NCI-H526 treated with DMSO at 0.1 percent for 48 hours (cell line): ENCODE results near the gene ZNF621.
A peak's percentile ranks its signal among the peaks of the same experiment; 100 is the strongest.
"Not testable (repeated sequence)": the region's sequence is repeated elsewhere in the genome, so short reads cannot be mapped to it uniquely, and the experiment has no call there.

Experiments
- DNase-seq: peaks from one replicate; lab custom pipeline; 2025; lab: John Stamatoyannopoulos, UW

Gene ZNF621

DNA sequence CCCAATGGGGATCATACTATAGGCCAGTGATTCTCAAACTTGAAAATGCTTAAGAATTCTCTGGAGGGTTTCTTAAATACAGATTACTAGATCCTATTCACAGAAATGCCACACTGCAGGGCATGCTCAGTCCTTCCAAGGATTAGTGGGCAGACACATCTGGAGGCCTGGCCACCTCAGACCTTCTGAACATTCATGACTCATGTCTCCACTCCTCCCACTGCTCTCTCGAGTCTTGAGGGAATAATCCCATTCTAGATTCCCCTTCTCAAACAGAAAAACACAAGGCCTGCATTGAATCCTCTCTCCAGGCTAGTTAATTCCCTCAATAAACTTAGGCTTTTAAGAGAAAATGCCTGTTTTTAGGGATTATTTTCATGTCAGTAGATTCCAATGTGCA, 22.1 kb downstream of the ZNF621 start:
- no peak for DNase-seq

DNA sequence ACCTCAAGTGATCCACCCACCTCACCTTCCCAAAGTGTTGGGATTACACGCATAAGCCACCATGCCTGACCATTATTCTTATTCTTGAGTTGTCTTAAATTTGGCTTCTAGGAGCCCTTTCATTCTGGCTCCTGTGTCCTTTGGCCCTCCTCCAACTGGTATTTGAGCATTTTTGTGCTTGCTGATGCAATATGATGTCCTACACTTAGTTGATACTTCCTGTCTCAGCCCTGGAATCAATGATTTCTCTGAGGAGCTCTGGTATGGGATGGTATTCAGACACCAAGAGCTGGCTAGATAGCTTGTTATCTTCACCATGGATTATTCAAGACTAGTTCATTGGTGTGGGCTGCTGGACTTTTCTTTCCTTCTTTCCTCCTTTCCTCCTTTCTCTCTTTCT, 25.4 kb downstream of the ZNF621 start:
- DNase-seq, result no peak

GRCh38 chr3:40557575-40558161, 32.9 kb downstream of the ZNF621 start:
- DNase-seq, result no peak

GRCh38 chr3:40562482-40562881, 37.7 kb downstream of the ZNF621 start:
- not testable (repeated sequence) for DNase-seq

- not testable (repeated sequence) for DNase-seq
Measured at GRCh38 chr3:40565629-40566028, 40.9 kb downstream of the ZNF621 start.

- no peak for DNase-seq
Measured at GRCh38 chr3:40566694-40567093, 41.9 kb downstream of the ZNF621 start.

DNA sequence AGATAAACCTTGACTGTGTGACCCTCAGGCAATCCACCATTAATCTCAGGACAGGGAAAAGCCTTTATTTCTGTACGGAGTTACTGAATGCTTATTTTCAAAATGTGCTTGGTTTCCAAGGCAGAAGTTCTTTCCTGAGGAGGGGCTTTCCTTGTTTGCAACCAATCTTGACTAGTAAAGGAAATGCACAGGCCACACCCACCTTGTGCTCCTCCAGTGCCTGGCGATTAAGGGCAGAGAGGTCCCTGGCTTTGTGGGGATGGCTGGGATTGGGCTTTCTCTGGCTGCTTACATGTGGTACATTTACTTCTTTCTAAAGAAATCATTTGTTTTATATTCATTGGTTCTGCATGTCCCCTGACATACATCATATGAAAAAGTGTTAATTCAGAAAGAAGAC, 47.8 kb downstream of the ZNF621 start:
- no peak for DNase-seq

- DNase-seq, result no peak
Measured at GRCh38 chr3:40574050-40574449, 49.3 kb downstream of the ZNF621 start.

GRCh38 chr3:40574661-40575060, 49.9 kb downstream of the ZNF621 start:
- DNase-seq, result no peak

DNA sequence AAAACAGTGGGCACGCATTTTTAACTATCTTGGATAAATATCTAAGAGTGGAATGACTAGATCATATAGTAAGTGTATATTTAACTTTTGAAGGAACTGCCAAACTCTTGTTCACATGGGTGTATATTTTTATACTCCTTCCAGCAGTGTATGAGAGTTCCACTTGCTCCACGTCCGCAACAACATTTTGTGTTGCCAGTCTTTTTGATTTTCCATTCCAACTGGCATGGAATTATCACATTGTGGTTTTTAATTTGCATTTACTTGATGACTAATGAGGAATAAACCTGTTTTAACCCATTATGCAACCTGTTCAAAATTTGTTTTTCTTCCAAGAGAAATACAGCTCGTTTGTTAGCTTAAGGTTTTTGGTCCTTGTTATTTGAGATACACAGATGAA, 51.6 kb downstream of the ZNF621 start:
- DNase-seq, result no peak

DNA sequence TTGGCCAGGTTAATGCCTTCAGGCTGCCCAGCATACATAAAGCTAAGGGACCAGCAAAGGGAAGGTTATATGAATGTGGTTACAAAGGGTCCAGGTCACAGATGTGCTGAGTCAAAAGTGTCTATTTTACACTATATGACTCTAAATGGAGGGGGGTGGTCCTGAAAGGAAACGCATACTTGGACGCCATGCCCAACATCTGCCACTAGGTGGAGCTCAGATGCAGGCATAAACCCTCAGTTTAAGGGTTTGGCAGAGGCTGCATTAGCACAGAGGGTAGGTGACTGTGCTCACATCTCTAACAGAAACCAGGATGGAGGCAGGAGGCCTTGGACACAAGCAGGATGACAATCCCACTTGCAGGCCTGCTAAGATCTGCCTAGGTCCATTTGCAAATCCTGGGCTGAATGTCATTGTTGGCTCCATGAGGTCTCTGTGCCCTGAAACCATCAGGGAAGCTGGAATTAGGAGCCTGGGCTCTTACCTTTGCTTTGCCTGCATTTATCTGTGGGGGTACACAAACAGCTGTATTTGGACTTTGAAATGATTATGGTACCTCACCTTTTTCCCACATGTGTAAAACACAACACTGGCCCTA, 55.8 kb downstream of the ZNF621 start:
- DNase-seq, result peak; percentile 34

- no peak for DNase-seq
Measured at GRCh38 chr3:40581166-40581565, 56.4 kb downstream of the ZNF621 start.

DNA sequence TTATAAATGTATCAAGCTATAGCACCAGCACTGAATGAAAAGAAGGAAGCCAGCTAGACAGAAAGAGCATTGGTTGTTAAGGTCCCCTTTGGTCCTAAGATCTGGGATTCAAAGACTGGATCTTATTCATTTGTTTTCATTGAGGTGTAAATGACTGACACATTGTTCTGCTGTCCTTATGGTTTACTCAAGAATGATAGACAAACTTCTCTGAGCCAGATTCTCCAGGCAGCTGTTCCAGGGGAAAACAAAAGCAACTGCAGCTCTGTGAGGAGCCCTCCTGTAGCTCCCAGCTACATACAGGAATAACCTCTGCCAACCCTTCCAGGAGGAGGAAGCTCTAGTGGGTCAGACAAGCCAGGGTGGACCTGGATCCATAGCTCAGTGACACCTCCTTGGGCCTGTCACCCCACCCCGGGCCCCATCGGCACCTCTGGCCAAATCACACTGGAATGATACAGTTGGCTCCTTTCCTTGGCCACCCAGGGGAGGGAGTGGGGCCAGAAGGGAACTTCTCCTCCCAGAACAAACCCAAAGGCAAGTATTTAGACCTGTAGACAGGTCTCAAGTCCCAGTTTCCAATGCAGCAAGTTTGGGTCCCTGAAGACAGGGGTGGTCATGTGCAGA, 57.8 kb downstream of the ZNF621 start:
- DNase-seq, result no peak

- no peak for DNase-seq
Measured at GRCh38 chr3:40583691-40584090, 58.9 kb downstream of the ZNF621 start.

- DNase-seq, result peak; percentile 35
Measured at GRCh38 chr3:40584625-40585189, 59.9 kb downstream of the ZNF621 start.

DNA sequence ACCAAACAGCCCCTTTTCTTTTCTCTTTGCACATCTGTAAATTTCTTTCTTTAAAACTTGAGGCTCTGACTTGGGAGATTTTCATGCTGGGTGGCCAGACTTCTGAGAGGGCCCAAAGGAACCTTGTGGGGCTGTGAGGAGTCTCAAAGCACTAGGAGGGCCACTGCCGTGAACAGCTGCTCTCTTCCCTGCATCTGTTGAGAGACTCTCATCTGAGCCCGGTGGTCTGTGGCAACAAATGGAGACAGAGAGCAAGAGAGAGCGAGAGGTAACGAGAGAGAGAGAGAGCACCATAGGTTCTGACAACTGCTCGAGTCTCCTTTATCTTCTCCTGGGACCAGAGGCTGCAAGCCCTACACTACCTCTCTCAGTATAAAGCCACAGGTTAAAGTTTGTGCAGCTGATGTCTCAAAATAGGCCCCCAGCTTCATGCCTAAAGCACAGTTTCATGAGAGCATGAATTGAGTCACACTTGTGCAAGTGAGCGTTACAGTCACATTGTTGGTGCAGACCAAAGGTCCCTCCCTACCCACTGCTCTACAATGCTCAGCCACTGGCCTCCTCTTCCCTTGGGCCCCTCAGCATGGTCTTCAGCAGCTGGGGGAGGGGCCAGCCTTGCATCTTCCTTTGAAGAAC, 60.7 kb downstream of the ZNF621 start:
- no peak for DNase-seq

DNA sequence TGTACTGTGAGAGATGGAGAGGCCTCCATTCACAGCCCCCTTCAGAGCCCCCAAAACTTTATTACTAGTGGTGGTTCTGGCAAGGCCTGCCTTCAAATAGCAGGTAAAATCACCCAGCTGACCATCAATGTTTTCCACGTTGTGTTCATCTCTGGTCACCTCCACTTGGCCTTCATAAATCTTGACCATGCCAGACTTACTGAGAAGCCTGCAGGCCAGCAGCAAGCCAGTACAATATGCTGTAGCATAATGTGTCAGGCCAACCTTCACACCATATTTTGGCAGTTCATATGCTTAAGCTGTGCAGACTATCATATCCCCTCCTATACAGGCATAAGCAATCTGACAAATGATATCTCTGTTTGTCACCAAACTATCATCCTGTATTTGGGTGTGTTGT, 62.1 kb downstream of the ZNF621 start:
- no peak for DNase-seq

- no peak for DNase-seq
Measured at GRCh38 chr3:40588406-40588805, 63.6 kb downstream of the ZNF621 start.
